Measurements from ENCODE around the gene TBXAS1.

The TBXAS1 gene

GRCh38 chr7:140005754-140006503 is 176.9 kb downstream of the TBXAS1 start:
- H3K4me2 ChIP-seq (ENCODE audit: low read depth, low read length, poor library complexity, severe bottlenecking), result no peak overlapping the region

GRCh38 chr7:140006600-140006999 is 177.5 kb downstream of the TBXAS1 start:
- TF ChIP-seq EZH2phosphoT487 (conservative IDR thresholded peaks at IDR 0.05; ENCODE audit: low read length), result no peak
- TF ChIP-seq CTCF (IDR thresholded peaks at IDR 0.05; ENCODE audit: insufficient read depth, low read length, poor library complexity, severe bottlenecking), result no peak
- Histone ChIP-seq H3K4me2 (ENCODE audit: low read depth, low read length, poor library complexity, severe bottlenecking) (no peak overlapping the region), H3F3A (ENCODE audit: insufficient read depth) (no peaks in the 10 kb centered on the region), H3K9me3 (ENCODE audit: insufficient read depth, low read length) (no peaks in the 10 kb centered on the region), H3K9me2 (replicated peaks; ENCODE audit: insufficient read depth, low read length) (no peaks in the 10 kb centered on the region), H3K27me3 (ENCODE audit: low read length) (no peaks in the 10 kb centered on the region), H2AFZ (ENCODE audit: low read depth, low read length, severe bottlenecking) (no peak overlapping the region), H4K20me1 (ENCODE audit: low read depth, low read length) (no peaks in the 10 kb centered on the region), H3K9ac (ENCODE audit: low read length) (no peak overlapping the region), H3K79me2 (ENCODE audit: insufficient read depth, low read length) (no peaks in the 10 kb centered on the region), H3K4me3 (ENCODE audit: insufficient read depth, low read length, poor library complexity, severe bottlenecking) (no peak overlapping the region), H3K27ac (ENCODE audit: low read depth, low read length) (no peak overlapping the region), H3K36me3 (ENCODE audit: low read length) (no peaks in the 10 kb centered on the region)

More at GRCh38 chr7:140005754-140006503, 176.9 kb downstream of the TBXAS1 start:
- Histone ChIP-seq H3K9me2 (replicated peaks; ENCODE audit: insufficient read depth, low read length) (no peaks in the 10 kb centered on the region), H3F3A (ENCODE audit: insufficient read depth) (no peaks in the 10 kb centered on the region), H3K27me3 (ENCODE audit: low read length) (no peaks in the 10 kb centered on the region), H3K9ac (ENCODE audit: low read length) (no peak overlapping the region), H4K20me1 (ENCODE audit: low read depth, low read length) (no peaks in the 10 kb centered on the region), H3K4me3 (ENCODE audit: insufficient read depth, low read length, poor library complexity, severe bottlenecking) (no peak overlapping the region), H3K27ac (ENCODE audit: low read depth, low read length) (no peak overlapping the region), H3K36me3 (ENCODE audit: low read length) (no peaks in the 10 kb centered on the region), H3K79me2 (ENCODE audit: insufficient read depth, low read length) (no peaks in the 10 kb centered on the region), H3K9me3 (ENCODE audit: insufficient read depth, low read length) (no peaks in the 10 kb centered on the region), H2AFZ (ENCODE audit: low read depth, low read length, severe bottlenecking) (no peak overlapping the region)
- TF ChIP-seq EZH2phosphoT487 (conservative IDR thresholded peaks at IDR 0.05; ENCODE audit: low read length) (no peak), CTCF (IDR thresholded peaks at IDR 0.05; ENCODE audit: insufficient read depth, low read length, poor library complexity, severe bottlenecking) (peak; percentile 18)

DNA sequence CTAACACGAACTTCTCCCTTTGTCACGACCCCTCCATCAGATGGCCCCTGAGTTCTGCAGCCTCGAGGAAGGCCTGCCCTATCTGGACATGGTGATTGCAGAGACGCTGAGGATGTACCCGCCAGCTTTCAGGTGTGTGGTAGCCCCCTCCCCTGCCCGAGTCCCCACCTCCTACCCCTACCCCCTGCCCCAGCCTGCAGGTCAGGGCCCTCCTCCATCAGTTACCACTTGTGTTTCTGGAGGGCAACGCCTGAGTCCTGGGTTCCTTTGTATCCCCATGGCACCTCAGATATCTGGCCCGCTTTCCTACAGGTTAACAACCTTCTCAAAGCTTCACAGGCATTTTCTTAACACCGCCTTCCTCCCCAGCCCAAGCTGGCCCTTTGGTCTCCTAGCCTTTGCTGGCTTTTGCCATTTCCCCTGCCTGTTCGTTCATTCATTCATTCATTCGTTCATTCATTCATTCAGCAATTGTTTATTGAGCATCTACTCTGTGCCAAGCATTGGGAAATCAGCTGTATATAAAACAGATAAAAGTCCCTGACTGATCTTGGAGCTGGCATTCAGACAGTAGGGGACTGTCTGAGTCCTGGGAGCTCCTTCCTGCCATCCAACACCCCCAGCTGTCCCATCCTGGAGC is 178.1 kb downstream of the TBXAS1 start:
- Histone ChIP-seq H3K9ac (ENCODE audit: low read length) (no peak overlapping the region), H3K27me3 (ENCODE audit: low read length) (no peaks in the 10 kb centered on the region), H3K36me3 (ENCODE audit: low read length) (no peaks in the 10 kb centered on the region), H3K79me2 (ENCODE audit: insufficient read depth, low read length) (no peaks in the 10 kb centered on the region), H3K4me2 (ENCODE audit: low read depth, low read length, poor library complexity, severe bottlenecking) (no peak overlapping the region), H3K9me2 (replicated peaks; ENCODE audit: insufficient read depth, low read length) (no peaks in the 10 kb centered on the region), H2AFZ (ENCODE audit: low read depth, low read length, severe bottlenecking) (no peak overlapping the region), H3K4me3 (ENCODE audit: insufficient read depth, low read length, poor library complexity, severe bottlenecking) (no peak overlapping the region), H3K27ac (ENCODE audit: low read depth, low read length) (no peak overlapping the region), H3F3A (ENCODE audit: insufficient read depth) (no peaks in the 10 kb centered on the region), H4K20me1 (ENCODE audit: low read depth, low read length) (no peaks in the 10 kb centered on the region), H3K9me3 (ENCODE audit: insufficient read depth, low read length) (no peaks in the 10 kb centered on the region)
- TF ChIP-seq EZH2phosphoT487 (conservative IDR thresholded peaks at IDR 0.05; ENCODE audit: low read length), result no peak
- no peak for TF ChIP-seq CTCF (IDR thresholded peaks at IDR 0.05; ENCODE audit: insufficient read depth, low read length, poor library complexity, severe bottlenecking)
